ENCODE data around the gene RFX8. TPM values are rescaled to one million over a fixed set of nuclear protein-coding genes. Genes with fewer than 3 reads are reported as not detected.

Gene RFX8
- total and polyA plus RNA-seq, 2 of the 8 experiments (the other 6 are each of a cell fraction or from before 2014, with no cell fraction given) = 0.60 to 0.97 TPM

DNA sequence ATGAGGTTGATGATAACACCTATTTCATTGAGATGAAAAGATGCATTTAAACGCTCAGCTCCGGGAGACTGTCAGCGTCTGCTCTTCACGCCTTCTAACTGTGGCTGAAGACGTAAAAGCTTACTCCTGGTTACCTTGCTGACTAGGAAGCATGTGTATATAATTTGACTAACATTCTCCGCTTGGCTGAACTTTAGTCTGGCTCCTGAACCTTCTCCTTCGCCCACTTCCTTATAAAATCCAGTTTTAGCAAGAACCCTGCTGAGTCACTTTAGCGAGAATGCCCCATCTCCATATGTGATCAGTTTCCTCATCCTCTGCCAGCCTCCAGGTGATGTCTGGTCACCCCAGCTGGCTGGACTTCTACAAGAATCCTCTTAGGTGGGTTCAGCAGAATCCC lies 74.9 kb downstream of the RFX8 start:
- WGBS, 2 experiments (ENCODE audit: extremely low coverage in 1 of 2, insufficient coverage in 1 of 2, insufficient read length in 1 of 2, insufficient replicate concordance in 2 of 2, low coverage in 1 of 2, low lambda C conversion rate in 2 of 2, missing lambda C conversion rate in 1 of 2) = 84% methylated on average over 8 of the region's 8 CpGs; no CpG with 5 or more reads in 1 of the 2 experiments
- POLR2A ChIA-PET (ENCODE audit: partially characterized antibody) = no interaction called here
- CTCF ChIA-PET (ENCODE audit: partially characterized antibody) = interaction anchor here (0.6 to 5.4 kb wide), 6 partner anchors 9 to 237 kb away, joined by 3 to 32 read pairs (median 4); partner anchors contain the start of gene CREG2
- Histone ChIP-seq H3K14ac (ENCODE audit: insufficient read length) (no peak overlapping the region), H2BK12ac (ENCODE audit: low read depth, low read length) (no peak overlapping the region), H3K4me2 (ENCODE audit: insufficient read depth in 1 of 2, low read depth in 2 of 2, low read length in 2 of 2) (no peak overlapping the region), H3K79me2 (ENCODE audit: control insufficient read depth in 1 of 2, insufficient read depth in 2 of 2, low read length in 2 of 2) (no peaks in the 10 kb centered on the region), H4K91ac (replicated peaks; ENCODE audit: insufficient read length, low read length) (no peak overlapping the region), H3K9ac (replicated peaks in 1 of 4; ENCODE audit: extremely low read depth in 1 of 4, low read depth in 3 of 4, low read length in 3 of 4) (no peak overlapping the region), H2BK15ac (ENCODE audit: low read length) (no peak overlapping the region), H3K27me3 (replicated peaks in 1 of 4; ENCODE audit: control insufficient read depth in 3 of 4, extremely low read depth in 1 of 4, insufficient read depth in 3 of 4, low read length in 3 of 4) (no peaks in the 10 kb centered on the region), H2BK5ac (ENCODE audit: low read depth, low read length) (no peak overlapping the region), H3K9me3 (ENCODE audit: insufficient read depth in 2 of 2, low read depth in 1 of 2, low read length in 1 of 2) (no peaks in the 10 kb centered on the region), H3K36me3 (ENCODE audit: control insufficient read depth in 2 of 4, insufficient read depth in 4 of 4, low read length in 3 of 4) (no peaks in the 10 kb centered on the region), H4K8ac (ENCODE audit: extremely low read depth, insufficient read depth, low read length) (no peak overlapping the region), H4K5ac (ENCODE audit: insufficient read length, low read depth, low read length) (no peak overlapping the region), H3K56ac (replicated peaks; ENCODE audit: insufficient read length, low read depth, low read length) (no peak overlapping the region), H3K4me1 (replicated peaks in 1 of 4; ENCODE audit: control insufficient read depth in 3 of 4, insufficient read depth in 4 of 4, low read length in 3 of 4) (peaks cover 1 to 7% (median 3%) of the 10 kb centered on the region in 4 experiments; a peak in 4 of 7 replicates), H2AK5ac (ENCODE audit: low read depth, low read length) (no peak overlapping the region), H3K23ac (ENCODE audit: insufficient read length) (no peak overlapping the region), H3K4me3 (ENCODE audit: extremely low read depth in 1 of 4, insufficient read depth in 2 of 4, low read depth in 3 of 4, low read length in 4 of 4) (no peak overlapping the region), H2AFZ (ENCODE audit: low read length) (no peak overlapping the region), H4K20me1 (replicated peaks in 1 of 2; ENCODE audit: control insufficient read depth in 1 of 2, insufficient read depth in 2 of 2, low read length in 2 of 2) (no peaks in the 10 kb centered on the region), H3K27ac (ENCODE audit: low read depth, low read length) (no peak overlapping the region), H3K79me1 (ENCODE audit: low read depth, low read length) (no peaks in the 10 kb centered on the region), H3K23me2 (ENCODE audit: low read depth, low read length) (no peaks in the 10 kb centered on the region), H3K4ac (replicated peaks; ENCODE audit: insufficient read length, low read depth, low read length) (no peak overlapping the region), H2BK20ac (ENCODE audit: low read length) (no peak overlapping the region), H3K18ac (ENCODE audit: extremely low read depth, low read length) (no peak overlapping the region), H2BK120ac (replicated peaks; ENCODE audit: low read depth, low read length) (no peak overlapping the region)
- TF ChIP-seq JUND (IDR thresholded peaks at IDR 0.05; ENCODE audit: low read length) (no peak), PHF8 (conservative IDR thresholded peaks at IDR 0.05; ENCODE audit: low read depth, low read length) (no peak), RNF2 (IDR thresholded peaks at IDR 0.05; ENCODE audit: borderline replicate concordance, low read depth, low read length, missing control alignments, poor library complexity, severe bottlenecking) (no peak), TBP (IDR thresholded peaks at IDR 0.05; ENCODE audit: low read depth, low read length) (no peak), NANOG (IDR thresholded peaks at IDR 0.05; ENCODE audit: insufficient read depth, low read depth, low read length, poor library complexity, severe bottlenecking) (no peak), BACH1 (IDR thresholded peaks at IDR 0.05; ENCODE audit: low read length) (no peak), SUZ12 (IDR thresholded peaks at IDR 0.05; ENCODE audit: low read length) (no peak), CREB1 (IDR thresholded peaks at IDR 0.05) (no peak), CTBP2 (IDR thresholded peaks at IDR 0.05; ENCODE audit: borderline replicate concordance, insufficient read depth, insufficient read length, low read length) (no peak), NRF1 (IDR thresholded peaks at IDR 0.05; ENCODE audit: low read depth, low read length) (no peak), SIN3A (conservative IDR thresholded peaks at IDR 0.05 in 1 of 2, IDR thresholded peaks at IDR 0.05 in 1 of 2; ENCODE audit: low read depth in 1 of 2, low read length in 2 of 2) (no peak), GTF2F1 (IDR thresholded peaks at IDR 0.05; ENCODE audit: borderline replicate concordance, low read depth, low read length) (no peak), KDM5A (IDR thresholded peaks at IDR 0.05; ENCODE audit: low read length) (no peak)
- DNase-seq (ENCODE audit: low read depth in 1 of 2, low spot score in 2 of 2) (no peak), FAIRE-seq (no peak)

Measured in H1 (cell line).